ENCODE results near the gene PLCD3. TPM values are rescaled to one million over a fixed set of nuclear protein-coding genes. Genes with fewer than 3 reads are reported as not detected.

Gene PLCD3
- total and polyA plus RNA-seq, 2 of the 13 experiments (the other 11 are each of a cell fraction or from before 2014, with no cell fraction given): 11.3 to 39.1 TPM

- TF ChIP-seq ZHX2 (IDR thresholded peaks at IDR 0.05; ENCODE audit: low read depth) (no peak), ZHX2 (CRISPR knock-in tag; IDR thresholded peaks at IDR 0.05; ENCODE audit: borderline replicate concordance) (0 out of 2 replicates have a peak, but pooled peaks have one; percentile 34), HIC2 (CRISPR knock-in tag; IDR thresholded peaks at IDR 0.05; ENCODE audit: low read depth) (0 out of 2 replicates have a peak, but pooled peaks have one; percentile 30), ASH2L (IDR thresholded peaks at IDR 0.05; ENCODE audit: insufficient read length, low read depth, low read length) (peak; percentile 57), ZNF343 (CRISPR knock-in tag; IDR thresholded peaks at IDR 0.05) (no peak), FOSL2 (CRISPR knock-in tag; IDR thresholded peaks at IDR 0.05) (peak; percentile 46), MED13 (CRISPR knock-in tag; IDR thresholded peaks at IDR 0.05) (0 out of 2 replicates have a peak, but pooled peaks have one; percentile 59), ZNF12 (CRISPR knock-in tag; IDR thresholded peaks at IDR 0.05) (0 out of 2 replicates have a peak, but pooled peaks have one; percentile 17), NCOA2 (CRISPR knock-in tag; IDR thresholded peaks at IDR 0.05) (peak; percentile 49; the same call in 1 of the 2 replicates), ZFAT (CRISPR knock-in tag; conservative IDR thresholded peaks at IDR 0.05) (no peak), ZSCAN31 (CRISPR knock-in tag; IDR thresholded peaks at IDR 0.05; ENCODE audit: low read depth) (peak; percentile 67; the same call in 1 of the 2 replicates), ZBTB7B (CRISPR knock-in tag; IDR thresholded peaks at IDR 0.05) (peak; percentile 83), ZNF556 (CRISPR knock-in tag; IDR thresholded peaks at IDR 0.05; ENCODE audit: borderline replicate concordance) (no peak; the same call in 1 of the 2 replicates), ZNF747 (CRISPR knock-in tag; IDR thresholded peaks at IDR 0.05; ENCODE audit: borderline replicate concordance) (peak; percentile 42; the same call in 1 of the 2 replicates), NKX3-1 (CRISPR knock-in tag; IDR thresholded peaks at IDR 0.05) (peak; percentile 35), UBTF (CRISPR knock-in tag; IDR thresholded peaks at IDR 0.05) (peak; percentile 68), HMG20B (CRISPR knock-in tag; conservative IDR thresholded peaks at IDR 0.05) (peak; percentile 60; the same call in 1 of the 2 replicates)
- TF ChIP-seq, protein P1, sequence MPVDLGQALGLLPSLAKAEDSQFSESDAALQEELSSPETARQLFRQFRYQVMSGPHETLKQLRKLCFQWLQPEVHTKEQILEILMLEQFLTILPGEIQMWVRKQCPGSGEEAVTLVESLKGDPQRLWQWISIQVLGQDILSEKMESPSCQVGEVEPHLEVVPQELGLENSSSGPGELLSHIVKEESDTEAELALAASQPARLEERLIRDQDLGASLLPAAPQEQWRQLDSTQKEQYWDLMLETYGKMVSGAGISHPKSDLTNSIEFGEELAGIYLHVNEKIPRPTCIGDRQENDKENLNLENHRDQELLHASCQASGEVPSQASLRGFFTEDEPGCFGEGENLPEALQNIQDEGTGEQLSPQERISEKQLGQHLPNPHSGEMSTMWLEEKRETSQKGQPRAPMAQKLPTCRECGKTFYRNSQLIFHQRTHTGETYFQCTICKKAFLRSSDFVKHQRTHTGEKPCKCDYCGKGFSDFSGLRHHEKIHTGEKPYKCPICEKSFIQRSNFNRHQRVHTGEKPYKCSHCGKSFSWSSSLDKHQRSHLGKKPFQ (CRISPR knock-in tag; IDR thresholded peaks at IDR 0.05; ENCODE audit: insufficient replicate concordance): no peak
Observed at GRCh38 chr17:45149037-45149668, 16.8 kb upstream of the PLCD3 start (continued).
